Measurements from ENCODE around the gene IMPG2. TPM values are rescaled to one million over a fixed set of nuclear protein-coding genes. Genes with fewer than 3 reads are reported as not detected.
"Not testable (repeated sequence)": the region's sequence is repeated elsewhere in the genome, so short reads cannot be mapped to it uniquely, and the experiment has no call there.

IMPG2 gene
- total RNA-seq, 1 donor from 2014 or later, result 0.29 TPM

GRCh38 chr3:101311676-101312075, 8.7 kb downstream of the IMPG2 start:
- CTCF ChIA-PET, result no interaction called here
- Mint-ChIP-seq H3K27ac (no peak overlapping the region), H3K4me1 (no peaks in the 10 kb centered on the region), H3K4me3 (no peak overlapping the region), H3K36me3 (ENCODE audit: low read depth) (peaks cover 33% of the 10 kb centered on the region), H3K9me3 (peaks cover 17% of the 10 kb centered on the region), H3K27me3 (no peaks in the 10 kb centered on the region)
- intact Hi-C loops (cut with micrococcal nuclease), result no loop called here
- DNase-seq, result no peak
- no peak for ATAC-seq (ENCODE audit: low read depth)
- no peak for TF ChIP-seq CTCF (IDR thresholded peaks at IDR 0.05)
- POLR2A ChIA-PET, result no interaction called here

- intact Hi-C loops (cut with micrococcal nuclease), result no loop called here
- Mint-ChIP-seq H3K27me3 (no peaks in the 10 kb centered on the region), H3K27ac (no peak overlapping the region), H3K36me3 (ENCODE audit: low read depth) (peaks cover 35% of the 10 kb centered on the region), H3K9me3 (peaks cover 17% of the 10 kb centered on the region), H3K4me3 (no peak overlapping the region), H3K4me1 (no peaks in the 10 kb centered on the region)
- CTCF ChIA-PET, result no interaction called here
- DNase-seq (no peak), ATAC-seq (ENCODE audit: low read depth) (no peak)
- POLR2A ChIA-PET, result no interaction called here
- no peak for TF ChIP-seq CTCF (IDR thresholded peaks at IDR 0.05)
Observed at GRCh38 chr3:101310978-101311375, 9.4 kb downstream of the IMPG2 start.

- intact Hi-C loops (cut with micrococcal nuclease); ATAC-seq (ENCODE audit: low read depth); POLR2A ChIA-PET; CTCF ChIA-PET; DNase-seq; H3K27ac Mint-ChIP-seq; H3K27me3 Mint-ChIP-seq; H3K4me1 Mint-ChIP-seq; H3K4me3 Mint-ChIP-seq: not testable (repeated sequence)
- Mint-ChIP-seq H3K9me3 (peaks cover 24% of the 10 kb centered on the region), H3K36me3 (ENCODE audit: low read depth) (peaks cover 33% of the 10 kb centered on the region)
Observed at GRCh38 chr3:101308147-101308772, 12.1 kb downstream of the IMPG2 start.

GRCh38 chr3:101303836-101304235, 16.5 kb downstream of the IMPG2 start:
- no peaks in the 10 kb centered on the region for H3K27me3 Mint-ChIP-seq
- H3K9me3 Mint-ChIP-seq, result peaks cover 17% of the 10 kb centered on the region
- no peak for TF ChIP-seq CTCF (IDR thresholded peaks at IDR 0.05)
- H3K4me1 Mint-ChIP-seq, result no peaks in the 10 kb centered on the region
- intact Hi-C loops (cut with micrococcal nuclease), result no loop called here
- ChIA-PET CTCF (no interaction called here), POLR2A (no interaction called here)
- ATAC-seq (ENCODE audit: low read depth) (no peak), DNase-seq (no peak)
- H3K4me3 Mint-ChIP-seq, result no peak overlapping the region
- H3K27ac Mint-ChIP-seq, result no peak overlapping the region
- peaks cover 13% of the 10 kb centered on the region for H3K36me3 Mint-ChIP-seq (ENCODE audit: low read depth)

- ATAC-seq (ENCODE audit: low read depth) (no peak), DNase-seq (no peak)
- TF ChIP-seq CTCF (IDR thresholded peaks at IDR 0.05), result no peak
- ChIA-PET POLR2A (no interaction called here), CTCF (no interaction called here)
- Mint-ChIP-seq H3K27ac (no peak overlapping the region), H3K9me3 (peaks cover 18% of the 10 kb centered on the region), H3K4me3 (no peak overlapping the region), H3K4me1 (no peaks in the 10 kb centered on the region), H3K36me3 (ENCODE audit: low read depth) (peaks cover 12% of the 10 kb centered on the region), H3K27me3 (no peaks in the 10 kb centered on the region)
- intact Hi-C loops (cut with micrococcal nuclease), result no loop called here
Observed at GRCh38 chr3:101303089-101303731, 17.2 kb downstream of the IMPG2 start.
